Ishikawa (cell line): ENCODE measurements around the gene TMPRSS6.

Source experiments
- CEBPB ChIP-seq: IDR thresholded peaks from 2 replicates; pipeline ENCODE4 v1.6.1; 2012
- CREB1 ChIP-seq: IDR thresholded peaks from 2 replicates; pipeline ENCODE4 v1.6.1; 2012; ENCODE audit warnings: low read depth
- EGR1 ChIP-seq: IDR thresholded peaks from 2 replicates; pipeline ENCODE4 v1.6.1; 2012
- EP300 ChIP-seq: IDR thresholded peaks from 2 replicates; pipeline ENCODE4 v1.6.1; 2012; ENCODE audit warnings: borderline replicate concordance
- FOXM1 ChIP-seq: IDR thresholded peaks from 2 replicates; pipeline ENCODE4 v1.6.1; 2012; ENCODE audit warnings: low read depth, borderline replicate concordance
- NFIC ChIP-seq: IDR thresholded peaks from 2 replicates; pipeline ENCODE4 v1.6.1; 2012
- RAD21 ChIP-seq: IDR thresholded peaks from 2 replicates; pipeline ENCODE4 v1.6.1; 2012; ENCODE audit warnings: low read depth
- TAF1 ChIP-seq: IDR thresholded peaks from 2 replicates; pipeline ENCODE4 v1.6.1; 2012; ENCODE audit warnings: low read depth, mild to moderate bottlenecking
- TCF12 ChIP-seq: IDR thresholded peaks from 2 replicates; pipeline ENCODE4 v1.6.1; 2012; ENCODE audit warnings: low read depth
- TEAD4 ChIP-seq: IDR thresholded peaks from 2 replicates; pipeline ENCODE4 v1.6.1; 2012
- YY1 ChIP-seq: IDR thresholded peaks from 2 replicates; pipeline ENCODE4 v1.6.1; 2012; ENCODE audit warnings: low read depth
- TF ChIP-seq, protein P1 (sequence below): IDR thresholded peaks from 2 replicates; pipeline ENCODE4 v1.6.1; 2012
- TF ChIP-seq, protein P2 (sequence below): IDR thresholded peaks from 2 replicates; pipeline ENCODE4 v1.6.1; 2012; ENCODE audit warnings: low read depth, mild to moderate bottlenecking
- TF ChIP-seq, protein P3 (sequence below): IDR thresholded peaks from 2 replicates; pipeline ENCODE4 v1.6.1; 2012

DNA sequence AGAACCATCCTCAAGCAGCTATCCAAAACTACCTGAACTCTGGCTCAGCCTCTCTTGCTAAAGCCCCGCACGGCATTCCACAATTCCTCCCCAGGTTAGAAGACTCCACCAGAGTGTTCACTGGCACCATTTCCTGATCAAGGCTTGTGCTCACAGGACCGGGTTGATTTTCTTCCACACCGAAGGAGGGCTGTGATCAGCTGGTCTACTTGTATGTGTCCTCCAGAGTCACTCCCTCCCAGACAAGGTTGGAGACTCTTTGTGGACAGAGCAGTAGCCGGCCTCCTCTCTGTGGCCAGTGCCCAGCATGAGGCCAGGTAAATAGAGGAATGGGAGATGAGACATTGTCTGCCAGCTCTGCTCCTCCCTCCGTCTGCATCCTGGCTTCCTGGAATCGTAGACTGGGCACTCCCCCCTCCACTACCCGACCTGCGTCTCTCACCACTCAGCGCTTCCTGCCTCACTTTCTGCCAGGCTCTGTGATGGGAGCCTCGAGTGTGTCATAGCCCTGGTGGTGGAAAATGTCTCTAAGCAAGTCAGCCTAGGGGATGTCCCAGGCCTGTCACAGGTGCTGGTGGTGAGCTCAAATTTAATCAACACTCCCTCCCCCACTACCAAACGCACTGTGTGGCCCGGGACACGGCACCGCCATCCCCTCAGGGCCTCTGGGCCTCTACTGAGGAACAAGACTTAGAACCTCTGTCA is 12.5 kb upstream of the TMPRSS6 start:
- TF ChIP-seq CEBPB (no peak), YY1 (no peak), TAF1 (no peak), EP300 (no peak), RAD21 (no peak), TEAD4 (no peak), TCF12 (no peak), FOXM1 (no peak), CREB1 (no peak), NFIC (no peak), EGR1 (no peak)
- TF ChIP-seq, protein P1, sequence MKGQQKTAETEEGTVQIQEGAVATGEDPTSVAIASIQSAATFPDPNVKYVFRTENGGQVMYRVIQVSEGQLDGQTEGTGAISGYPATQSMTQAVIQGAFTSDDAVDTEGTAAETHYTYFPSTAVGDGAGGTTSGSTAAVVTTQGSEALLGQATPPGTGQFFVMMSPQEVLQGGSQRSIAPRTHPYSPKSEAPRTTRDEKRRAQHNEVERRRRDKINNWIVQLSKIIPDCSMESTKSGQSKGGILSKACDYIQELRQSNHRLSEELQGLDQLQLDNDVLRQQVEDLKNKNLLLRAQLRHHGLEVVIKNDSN: no peak
- TF ChIP-seq, protein P2, sequence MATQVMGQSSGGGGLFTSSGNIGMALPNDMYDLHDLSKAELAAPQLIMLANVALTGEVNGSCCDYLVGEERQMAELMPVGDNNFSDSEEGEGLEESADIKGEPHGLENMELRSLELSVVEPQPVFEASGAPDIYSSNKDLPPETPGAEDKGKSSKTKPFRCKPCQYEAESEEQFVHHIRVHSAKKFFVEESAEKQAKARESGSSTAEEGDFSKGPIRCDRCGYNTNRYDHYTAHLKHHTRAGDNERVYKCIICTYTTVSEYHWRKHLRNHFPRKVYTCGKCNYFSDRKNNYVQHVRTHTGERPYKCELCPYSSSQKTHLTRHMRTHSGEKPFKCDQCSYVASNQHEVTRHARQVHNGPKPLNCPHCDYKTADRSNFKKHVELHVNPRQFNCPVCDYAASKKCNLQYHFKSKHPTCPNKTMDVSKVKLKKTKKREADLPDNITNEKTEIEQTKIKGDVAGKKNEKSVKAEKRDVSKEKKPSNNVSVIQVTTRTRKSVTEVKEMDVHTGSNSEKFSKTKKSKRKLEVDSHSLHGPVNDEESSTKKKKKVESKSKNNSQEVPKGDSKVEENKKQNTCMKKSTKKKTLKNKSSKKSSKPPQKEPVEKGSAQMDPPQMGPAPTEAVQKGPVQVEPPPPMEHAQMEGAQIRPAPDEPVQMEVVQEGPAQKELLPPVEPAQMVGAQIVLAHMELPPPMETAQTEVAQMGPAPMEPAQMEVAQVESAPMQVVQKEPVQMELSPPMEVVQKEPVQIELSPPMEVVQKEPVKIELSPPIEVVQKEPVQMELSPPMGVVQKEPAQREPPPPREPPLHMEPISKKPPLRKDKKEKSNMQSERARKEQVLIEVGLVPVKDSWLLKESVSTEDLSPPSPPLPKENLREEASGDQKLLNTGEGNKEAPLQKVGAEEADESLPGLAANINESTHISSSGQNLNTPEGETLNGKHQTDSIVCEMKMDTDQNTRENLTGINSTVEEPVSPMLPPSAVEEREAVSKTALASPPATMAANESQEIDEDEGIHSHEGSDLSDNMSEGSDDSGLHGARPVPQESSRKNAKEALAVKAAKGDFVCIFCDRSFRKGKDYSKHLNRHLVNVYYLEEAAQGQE: no peak
- TF ChIP-seq, protein P3, sequence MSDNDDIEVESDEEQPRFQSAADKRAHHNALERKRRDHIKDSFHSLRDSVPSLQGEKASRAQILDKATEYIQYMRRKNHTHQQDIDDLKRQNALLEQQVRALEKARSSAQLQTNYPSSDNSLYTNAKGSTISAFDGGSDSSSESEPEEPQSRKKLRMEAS: no peak
